OCI-LY7 (cell line): ENCODE measurements around the gene LAMB3. TPM values are rescaled to one million over a fixed set of nuclear protein-coding genes. Genes with fewer than 3 reads are reported as not detected.

Source experiments
- BruUV-seq: library from RNA; stranded (reverse); fragments of 400-500 nt; replicated peaks from 2 replicates; lab custom pipeline; 2021; lab: Mats Ljungman, UMichigan
- CTCF ChIA-PET: fragments of 300-600 bp; sonication (Branson Sonifier 250); formaldehyde crosslinking; loops from one replicate; lab custom pipeline; 2022; ENCODE audit warnings: antibody characterized with exemption; ENCODE audit not compliant: unreplicated experiment; lab: Charles Lee
- POLR2A ChIA-PET: fragments of 300-600 bp; sonication (Branson Sonifier 250); formaldehyde crosslinking; loops from one replicate; lab custom pipeline; 2022; ENCODE audit warnings: antibody characterized with exemption; lab: Charles Lee
- DNase-seq: peaks from one replicate; pipeline ENCODE4 v3.0.0-alpha.2; 2015; ENCODE audit warnings: low spot score
- H2AFZ ChIP-seq: fragments of 200-600 bp; sonication (generic), shearing (Covaris generic); 2 replicates; pipeline ENCODE4 v1.6.1; 2014; ENCODE audit warnings: mild to moderate bottlenecking, antibody characterized with exemption, low read length, moderate library complexity
- H3K27ac ChIP-seq: fragments of 200-600 bp; sonication (generic); 2 replicates; pipeline ENCODE4 v1.5.1; 2014; ENCODE audit warnings: mixed run types, low read depth, mild to moderate bottlenecking, moderate library complexity, low read length, inconsistent platforms; ENCODE audit not compliant: poor library complexity, severe bottlenecking
- H3K36me3 ChIP-seq: fragments of 200-600 bp; sonication (generic); 2 replicates; pipeline ENCODE4 v1.6.1; 2014; ENCODE audit warnings: mild to moderate bottlenecking, antibody characterized with exemption, low read length, moderate library complexity, mixed read lengths; ENCODE audit not compliant: insufficient read depth
- H3K4me1 ChIP-seq: fragments of 200-600 bp; sonication (generic); 2 replicates; pipeline ENCODE4 v1.5.1; 2014; ENCODE audit warnings: mild to moderate bottlenecking, low read length; ENCODE audit not compliant: insufficient read depth, poor library complexity, severe bottlenecking
- H3K4me2 ChIP-seq: fragments of 200-600 bp; sonication (generic); 2 replicates; pipeline ENCODE4 v1.6.1; 2014; ENCODE audit warnings: mild to moderate bottlenecking, low read length
- H3K4me3 ChIP-seq: fragments of 200-600 bp; sonication (generic); 2 replicates; pipeline ENCODE4 v1.5.1; 2014; ENCODE audit warnings: mild to moderate bottlenecking, low read depth, low read length; ENCODE audit not compliant: poor library complexity, severe bottlenecking
- H3K79me2 ChIP-seq: fragments of 200-600 bp; sonication (generic); 2 replicates; pipeline ENCODE4 v1.6.1; 2016; ENCODE audit warnings: low read depth, mild to moderate bottlenecking, low read length, moderate library complexity, mixed read lengths; ENCODE audit not compliant: insufficient read depth
- H3K9me2 ChIP-seq: fragments of 200-600 bp; sonication (generic); 2 replicates; pipeline ENCODE4 v1.6.1; 2016; ENCODE audit warnings: mild to moderate bottlenecking, low read length, mixed read lengths; ENCODE audit not compliant: insufficient read depth
- H3K9me3 ChIP-seq: fragments of 200-600 bp; sonication (generic); 2 replicates; pipeline ENCODE4 v1.6.1; 2014; ENCODE audit warnings: mild to moderate bottlenecking, mixed run types, low read length, mixed read lengths
- H4K20me1 ChIP-seq: fragments of 200-600 bp; sonication (generic); 2 replicates; pipeline ENCODE4 v1.6.1; 2014; ENCODE audit warnings: mild to moderate bottlenecking, antibody characterized with exemption, low read length, moderate library complexity, mixed read lengths; ENCODE audit not compliant: insufficient read depth
- EZH2phosphoT487 ChIP-seq: fragments of 200-600 bp; sonication (generic); IDR thresholded peaks from 2 replicates; pipeline ENCODE4 v1.6.1; 2018; ENCODE audit warnings: low read depth, borderline replicate concordance, mild to moderate bottlenecking, mixed run types, antibody characterized with exemption, low read length, moderate library complexity, mixed read lengths
- intact Hi-C: fragments of 100-400 bp; cut with micrococcal nuclease; formaldehyde crosslinking; loops from one replicate; pipeline ENCODE4 v1.10.0; 2022; ENCODE audit not compliant: unreplicated experiment
- total RNA-seq, 2 experiments: library from RNA; depleted of rRNA in 1 of 2; stranded (reverse); fragments of >200 nt in 1 of 2; shearing (Covaris generic) in 1 of 2; gene quantifications; 2 replicates each; pipeline ENCODE4 v1.2.3, GENCODE V29; 2014 to 2022
- TF ChIP-seq, protein P1 (sequence below): fragments of 200-600 bp; sonication (generic); conservative IDR thresholded peaks from 2 replicates; pipeline ENCODE4 v1.5.1; 2014; ENCODE audit warnings: mild to moderate bottlenecking, antibody characterized with exemption, low read length, moderate library complexity, mixed read lengths

The LAMB3 gene
- total RNA-seq, 2 experiments from 2014 or later = 0.41 to 0.46 TPM

DNA sequence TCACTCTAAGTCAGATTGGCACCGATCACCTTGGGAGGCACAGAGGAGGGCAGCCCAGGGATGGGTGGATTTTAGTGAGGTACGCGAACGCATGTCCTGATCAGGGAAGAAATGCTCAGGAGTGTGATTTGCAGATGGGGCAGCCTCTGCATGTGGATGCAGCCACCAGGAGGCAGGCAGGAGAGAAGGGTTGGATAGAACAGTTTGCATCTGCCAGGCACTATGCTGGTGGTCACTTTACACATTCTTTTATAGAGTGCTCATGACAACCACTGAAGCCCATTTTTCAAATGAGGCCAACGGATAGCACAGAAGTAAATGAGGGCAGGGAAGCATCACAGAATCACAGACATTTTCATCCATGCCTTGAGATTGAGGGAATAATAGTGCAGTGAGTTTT, 5.7 kb downstream of the LAMB3 start:
- TF ChIP-seq, protein P1, sequence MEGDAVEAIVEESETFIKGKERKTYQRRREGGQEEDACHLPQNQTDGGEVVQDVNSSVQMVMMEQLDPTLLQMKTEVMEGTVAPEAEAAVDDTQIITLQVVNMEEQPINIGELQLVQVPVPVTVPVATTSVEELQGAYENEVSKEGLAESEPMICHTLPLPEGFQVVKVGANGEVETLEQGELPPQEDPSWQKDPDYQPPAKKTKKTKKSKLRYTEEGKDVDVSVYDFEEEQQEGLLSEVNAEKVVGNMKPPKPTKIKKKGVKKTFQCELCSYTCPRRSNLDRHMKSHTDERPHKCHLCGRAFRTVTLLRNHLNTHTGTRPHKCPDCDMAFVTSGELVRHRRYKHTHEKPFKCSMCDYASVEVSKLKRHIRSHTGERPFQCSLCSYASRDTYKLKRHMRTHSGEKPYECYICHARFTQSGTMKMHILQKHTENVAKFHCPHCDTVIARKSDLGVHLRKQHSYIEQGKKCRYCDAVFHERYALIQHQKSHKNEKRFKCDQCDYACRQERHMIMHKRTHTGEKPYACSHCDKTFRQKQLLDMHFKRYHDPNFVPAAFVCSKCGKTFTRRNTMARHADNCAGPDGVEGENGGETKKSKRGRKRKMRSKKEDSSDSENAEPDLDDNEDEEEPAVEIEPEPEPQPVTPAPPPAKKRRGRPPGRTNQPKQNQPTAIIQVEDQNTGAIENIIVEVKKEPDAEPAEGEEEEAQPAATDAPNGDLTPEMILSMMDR = no peak
- no peak for TF ChIP-seq EZH2phosphoT487
- Histone ChIP-seq H3K36me3 (no peaks in the 10 kb centered on the region), H3K4me3 (no peak overlapping the region), H3K27ac (no peak overlapping the region), H3K9me3 (no peaks in the 10 kb centered on the region), H3K4me1 (no peaks in the 10 kb centered on the region), H2AFZ (no peak overlapping the region), H3K79me2 (no peaks in the 10 kb centered on the region), H4K20me1 (no peaks in the 10 kb centered on the region), H3K4me2 (no peak overlapping the region), H3K9me2 (no peaks in the 10 kb centered on the region)
- intact Hi-C loops = no loop called here
- ChIA-PET CTCF (no interaction called here), POLR2A (no interaction called here)
- no peak for DNase-seq
- BruUV-seq = no TSS peak

DNA sequence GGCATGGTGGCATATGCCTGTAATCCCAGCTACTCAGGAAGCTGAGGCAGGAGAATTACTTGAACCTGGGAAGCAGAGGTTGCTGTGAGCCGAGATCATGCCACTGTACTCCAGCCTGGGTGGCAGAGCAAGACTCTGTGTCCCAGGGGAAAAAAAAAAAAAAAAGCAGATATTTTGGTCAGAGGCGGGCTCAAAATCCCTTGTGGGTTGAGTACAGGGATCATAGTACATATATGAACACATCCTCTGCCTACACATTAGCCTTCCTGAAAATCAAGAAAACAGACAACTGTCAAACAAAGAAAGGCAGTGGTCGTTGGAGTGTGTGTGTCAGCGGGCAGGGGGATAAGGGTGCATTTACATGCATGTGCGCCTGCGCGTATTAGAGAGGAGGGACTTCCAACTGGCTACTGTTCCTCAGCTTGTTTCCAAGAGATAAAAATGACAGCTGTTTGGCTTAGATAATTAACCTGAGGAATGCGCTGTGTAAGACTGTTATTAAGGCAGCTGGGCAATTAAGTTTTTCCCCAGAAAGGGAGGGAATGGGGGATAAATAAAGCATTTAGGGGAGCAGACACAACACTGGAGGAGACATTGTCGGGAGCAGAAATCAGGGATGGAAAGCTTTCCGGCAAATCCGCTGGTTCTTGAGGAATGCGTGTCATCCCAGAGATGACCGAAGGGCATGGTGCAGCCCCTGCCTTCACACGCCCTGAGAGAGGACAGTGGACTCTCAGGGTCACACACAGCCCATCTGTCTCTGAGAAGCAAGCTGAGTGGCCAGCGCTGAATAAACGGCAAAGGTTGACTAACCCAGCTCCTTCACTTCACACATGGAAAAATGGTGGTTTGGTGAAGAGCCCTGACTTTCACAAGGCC, 6.4 kb downstream of the LAMB3 start:
- H3K4me1 ChIP-seq = no peaks in the 10 kb centered on the region
- intact Hi-C loops = no loop called here
- ChIA-PET POLR2A (no interaction called here), CTCF (no interaction called here)
- no peak overlapping the region for H2AFZ ChIP-seq
- no peak overlapping the region for H3K4me3 ChIP-seq
- no peak overlapping the region for H3K27ac ChIP-seq
- H3K9me2 ChIP-seq = no peaks in the 10 kb centered on the region
- H4K20me1 ChIP-seq = no peaks in the 10 kb centered on the region
- H3K9me3 ChIP-seq = no peaks in the 10 kb centered on the region
- BruUV-seq = no TSS peak
- no peaks in the 10 kb centered on the region for H3K36me3 ChIP-seq
- H3K79me2 ChIP-seq = no peaks in the 10 kb centered on the region
- H3K4me2 ChIP-seq = no peak overlapping the region
- TF ChIP-seq, protein P1 = no peak
- no peak for TF ChIP-seq EZH2phosphoT487
- no peak for DNase-seq
